IgD-negative memory B cell (primary cell): ENCODE data around the gene SETSIP. TPM values are rescaled to one million over a fixed set of nuclear protein-coding genes. Genes with fewer than 3 reads are reported as not detected.
"Not testable (repeated sequence)": the region's sequence is repeated elsewhere in the genome, so short reads cannot be mapped to it uniquely, and the experiment has no call there.

Experiments
- H3K27ac Mint-ChIP-seq, 3 donors: one replicate each; pipeline ENCODE4 v1.8.0; 2020 to 2022; ENCODE audit warnings: mild to moderate bottlenecking in 3 of 3, mixed read lengths in 3 of 3, moderate library complexity in 1 of 3
- H3K27me3 Mint-ChIP-seq: one replicate; pipeline ENCODE4 v1.8.0; 2021; ENCODE audit warnings: mixed read lengths
- H3K36me3 Mint-ChIP-seq: one replicate; pipeline ENCODE4 v1.8.0; 2020; ENCODE audit warnings: mild to moderate bottlenecking, mixed read lengths
- H3K4me1 Mint-ChIP-seq, 3 donors: one replicate each; pipeline ENCODE4 v1.8.0; 2020 to 2022; ENCODE audit warnings: mixed read lengths in 3 of 3, mild to moderate bottlenecking in 1 of 3
- H3K4me3 Mint-ChIP-seq, 4 donors: one replicate each; pipeline ENCODE4 v1.8.0; 2020 to 2022; ENCODE audit warnings: mild to moderate bottlenecking in 4 of 4, mixed read lengths in 4 of 4, moderate library complexity in 3 of 4
- H3K9me3 Mint-ChIP-seq, 3 donors: one replicate each; pipeline ENCODE4 v1.8.0; 2020 to 2021; ENCODE audit warnings: mixed read lengths in 3 of 3, mild to moderate bottlenecking in 1 of 3
- polyA plus RNA-seq: library from polyadenylated mRNA; unstranded; fragments of 300-500 nt; fragmentation: Illumina TruSeq; gene quantifications from one replicate; pipeline ENCODE4 v1.2.3, GENCODE V29; 2021

The SETSIP gene
- polyA plus RNA-seq, 1 donor from 2014 or later, result not detected

- H3K4me3 Mint-ChIP-seq, result peak within 1 kb of the TSS; percentile 79 to 99 (median 96)
- peak within 1 kb of the TSS; percentile 0 to 94 (median 91) for H3K27ac Mint-ChIP-seq
- H3K9me3 Mint-ChIP-seq, result peaks cover 0 to 9% (median 0%) of the 10 kb centered on the region in 3 donors
- peaks cover 0 to 4% (median 1%) of the 10 kb centered on the region in 3 donors for H3K4me1 Mint-ChIP-seq
- H3K36me3 Mint-ChIP-seq, result no peaks in the 10 kb centered on the region
- H3K27me3 Mint-ChIP-seq, result no peaks in the 10 kb centered on the region
Measured at GRCh38 chr1:92080128-92080985, 5.1 kb upstream of the SETSIP start, which contains the start of gene BTBD8. Gene BTBD8 (plus strand): TSS chr1:92080345. CDS start chr1:92080572, 227 bp downstream.

GRCh38 chr1:92079441-92079840 lies 4.2 kb upstream of the SETSIP start:
- Mint-ChIP-seq H3K4me1 (peaks cover 0 to 4% (median 3%) of the 10 kb centered on the region in 3 donors), H3K36me3 (no peaks in the 10 kb centered on the region), H3K27ac (no peak overlapping the region), H3K4me3 (peak overlapping the region in 2 of 4 donors; percentile 39 to 79), H3K9me3 (peaks cover 0 to 4% (median 0%) of the 10 kb centered on the region in 3 donors), H3K27me3 (no peaks in the 10 kb centered on the region)

- not testable (repeated sequence) for H3K36me3 Mint-ChIP-seq, H3K27me3 Mint-ChIP-seq, H3K9me3 Mint-ChIP-seq, H3K27ac Mint-ChIP-seq, H3K4me1 Mint-ChIP-seq
- H3K4me3 Mint-ChIP-seq, result peak overlapping the region in 1 of 4 donors; percentile 16
Measured at GRCh38 chr1:92078077-92078476, 2.9 kb upstream of the SETSIP start.

- Mint-ChIP-seq H3K27me3 (no peaks in the 10 kb centered on the region), H3K9me3 (no peaks in the 10 kb centered on the region), H3K27ac (no peak overlapping the region), H3K36me3 (no peaks in the 10 kb centered on the region), H3K4me3 (no peak overlapping the region), H3K4me1 (peaks cover 0 to 4% (median 3%) of the 10 kb centered on the region in 3 donors)
Measured at GRCh38 chr1:92076363-92076762, 1.2 kb upstream of the SETSIP start.

- H3K27ac Mint-ChIP-seq, H3K27me3 Mint-ChIP-seq, H3K4me1 Mint-ChIP-seq, H3K4me3 Mint-ChIP-seq, H3K9me3 Mint-ChIP-seq, H3K36me3 Mint-ChIP-seq: not testable (repeated sequence)
Measured at GRCh38 chr1:92074446-92074845, 765 bp downstream of the SETSIP start.

GRCh38 chr1:92070892-92071291 lies 4.3 kb downstream of the SETSIP start:
- peaks cover 0 to 2% (median 0%) of the 10 kb centered on the region in 3 donors for H3K4me1 Mint-ChIP-seq
- no peaks in the 10 kb centered on the region for H3K9me3 Mint-ChIP-seq

GRCh38 chr1:92066321-92066720 lies 8.9 kb downstream of the SETSIP start:
- H3K27ac Mint-ChIP-seq, result no peak overlapping the region
- H3K27me3 Mint-ChIP-seq, result no peaks in the 10 kb centered on the region
- H3K4me1 Mint-ChIP-seq, result no peaks in the 10 kb centered on the region
- peaks cover 1% of the 10 kb centered on the region for H3K36me3 Mint-ChIP-seq
- no peak overlapping the region for H3K4me3 Mint-ChIP-seq
- no peaks in the 10 kb centered on the region for H3K9me3 Mint-ChIP-seq

More at GRCh38 chr1:92070892-92071291, 4.3 kb downstream of the SETSIP start:
- Mint-ChIP-seq H3K36me3 (peaks cover 1% of the 10 kb centered on the region), H3K27ac (peak overlapping the region in 1 of 3 donors; percentile 11), H3K4me3 (no peak overlapping the region), H3K27me3 (no peaks in the 10 kb centered on the region)

- Mint-ChIP-seq H3K27ac (no peak overlapping the region), H3K4me3 (no peak overlapping the region), H3K9me3 (no peaks in the 10 kb centered on the region), H3K36me3 (no peaks in the 10 kb centered on the region), H3K4me1 (no peaks in the 10 kb centered on the region), H3K27me3 (no peaks in the 10 kb centered on the region)
Measured at GRCh38 chr1:92065042-92065441, 10.2 kb downstream of the SETSIP start.

- Mint-ChIP-seq H3K4me3 (no peak overlapping the region), H3K27ac (no peak overlapping the region), H3K9me3 (no peaks in the 10 kb centered on the region), H3K27me3 (no peaks in the 10 kb centered on the region), H3K4me1 (no peaks in the 10 kb centered on the region), H3K36me3 (no peaks in the 10 kb centered on the region)
Measured at GRCh38 chr1:92051948-92052347, 23.3 kb downstream of the SETSIP start.

- no peaks in the 10 kb centered on the region for H3K36me3 Mint-ChIP-seq
- no peak overlapping the region for H3K4me3 Mint-ChIP-seq
- H3K9me3 Mint-ChIP-seq, result no peaks in the 10 kb centered on the region
- H3K27me3 Mint-ChIP-seq, result no peaks in the 10 kb centered on the region
- H3K4me1 Mint-ChIP-seq, result no peaks in the 10 kb centered on the region
- H3K27ac Mint-ChIP-seq, result no peak overlapping the region
Measured at GRCh38 chr1:92045766-92046495, 29.3 kb downstream of the SETSIP start.

- H3K4me3 Mint-ChIP-seq, result no peak overlapping the region
- no peak overlapping the region for H3K27ac Mint-ChIP-seq
- no peaks in the 10 kb centered on the region for H3K9me3 Mint-ChIP-seq
- no peaks in the 10 kb centered on the region for H3K36me3 Mint-ChIP-seq
- no peaks in the 10 kb centered on the region for H3K4me1 Mint-ChIP-seq
- H3K27me3 Mint-ChIP-seq, result peaks cover 4% of the 10 kb centered on the region
Measured at GRCh38 chr1:92043621-92044020, 31.6 kb downstream of the SETSIP start.

GRCh38 chr1:92040971-92041370 lies 34.2 kb downstream of the SETSIP start:
- H3K4me1 Mint-ChIP-seq, result no peaks in the 10 kb centered on the region
- H3K4me3 Mint-ChIP-seq, result no peak overlapping the region
- no peaks in the 10 kb centered on the region for H3K9me3 Mint-ChIP-seq

GRCh38 chr1:92038695-92039346 lies 36.4 kb downstream of the SETSIP start:
- Mint-ChIP-seq H3K36me3 (no peaks in the 10 kb centered on the region), H3K27me3 (peaks cover 8% of the 10 kb centered on the region), H3K9me3 (no peaks in the 10 kb centered on the region), H3K4me3 (no peak overlapping the region), H3K4me1 (no peaks in the 10 kb centered on the region), H3K27ac (no peak overlapping the region)

More at GRCh38 chr1:92040971-92041370, 34.2 kb downstream of the SETSIP start:
- Mint-ChIP-seq H3K27me3 (peaks cover 6% of the 10 kb centered on the region), H3K36me3 (no peaks in the 10 kb centered on the region), H3K27ac (no peak overlapping the region)

GRCh38 chr1:92037400-92037799 lies 37.8 kb downstream of the SETSIP start:
- no peaks in the 10 kb centered on the region for H3K9me3 Mint-ChIP-seq
- peaks cover 10% of the 10 kb centered on the region for H3K27me3 Mint-ChIP-seq
- no peaks in the 10 kb centered on the region for H3K36me3 Mint-ChIP-seq
- no peak overlapping the region for H3K4me3 Mint-ChIP-seq
- no peak overlapping the region for H3K27ac Mint-ChIP-seq
- H3K4me1 Mint-ChIP-seq, result no peaks in the 10 kb centered on the region
